IMR-90 (cell line): ENCODE measurements around the gene GSE1. TPM values are rescaled to one million over a fixed set of nuclear protein-coding genes. Genes with fewer than 3 reads are reported as not detected.

Experiments used
- ATAC-seq: fragments of 200-7000 bp; cut with Tn5 transposase; 2 replicates; pipeline ENCODE4 v1.9.1; 2020; ENCODE audit warnings: low read depth, mild to moderate bottlenecking, moderate library complexity
- BruUV-seq: library from RNA; stranded (reverse); fragments of 400-500 nt; replicated peaks from 2 replicates; lab custom pipeline; 2021; lab: Mats Ljungman, UMichigan
- CTCF ChIA-PET: fragments of 300-600 bp; formaldehyde crosslinking; extraction: SDS; loops from one replicate; lab custom pipeline; 2021; ENCODE audit warnings: antibody characterized with exemption; lab: Yijun Ruan, JAX
- POLR2A ChIA-PET: fragments of 300-600 bp; sonication (Branson Sonifier 250); formaldehyde crosslinking; loops from one replicate; lab custom pipeline; 2022; ENCODE audit warnings: antibody characterized with exemption; ENCODE audit not compliant: unreplicated experiment; lab: Charles Lee
- DNase-seq: peaks from one replicate; pipeline ENCODE4 v3.0.0; 2013
- H2AFZ ChIP-seq: replicated peaks from 2 replicates; pipeline ENCODE3; 2013; ENCODE audit warnings: low read length, mild to moderate bottlenecking; ENCODE audit not compliant: poor library complexity
- H2AK5ac ChIP-seq: 2 replicates; pipeline ENCODE4 v1.6.1; 2013; ENCODE audit warnings: low read depth, low read length, inconsistent platforms
- H2AK9ac ChIP-seq: replicated peaks from 2 replicates; pipeline ENCODE3; 2013; ENCODE audit warnings: mild to moderate bottlenecking, low read depth, low read length, moderate library complexity; ENCODE audit not compliant: poor library complexity
- H2BK120ac ChIP-seq: 2 replicates; pipeline ENCODE4 v1.6.1; 2013; ENCODE audit warnings: low read depth, low read length, inconsistent platforms
- H2BK15ac ChIP-seq: 3 replicates; pipeline ENCODE4 v1.6.1; 2013; ENCODE audit warnings: low read depth, low read length, inconsistent platforms
- H2BK20ac ChIP-seq: 2 replicates; pipeline ENCODE4 v1.6.1; 2013; ENCODE audit warnings: low read depth, mild to moderate bottlenecking, inconsistent platforms, low read length, moderate library complexity
- H2BK5ac ChIP-seq: 2 replicates; pipeline ENCODE4 v1.6.1; 2013; ENCODE audit warnings: mild to moderate bottlenecking, low read depth, low read length, inconsistent platforms; ENCODE audit not compliant: poor library complexity, severe bottlenecking
- H3K14ac ChIP-seq: replicated peaks from 2 replicates; pipeline ENCODE4 v1.6.1; 2013; ENCODE audit warnings: low read depth, low read length, inconsistent platforms
- H3K18ac ChIP-seq: 2 replicates; pipeline ENCODE4 v1.6.1; 2013; ENCODE audit warnings: low read depth, low read length, control low read depth
- H3K23ac ChIP-seq: 2 replicates; pipeline ENCODE4 v1.6.1; 2013; ENCODE audit warnings: low read depth, low read length, inconsistent platforms
- H3K27ac ChIP-seq: 2 replicates; pipeline ENCODE4 v1.5.1; 2013; ENCODE audit warnings: mild to moderate bottlenecking, control low read depth, low read length; ENCODE audit not compliant: insufficient read depth
- H3K27me3 ChIP-seq: 2 replicates; pipeline ENCODE4 v1.6.1; 2013; ENCODE audit warnings: low read length; ENCODE audit not compliant: control insufficient read depth, insufficient read depth
- H3K36me3 ChIP-seq: 2 replicates; pipeline ENCODE4 v1.6.1; 2013; ENCODE audit warnings: low read length, mixed read lengths; ENCODE audit not compliant: control insufficient read depth, insufficient read depth
- H3K4ac ChIP-seq: 2 replicates; pipeline ENCODE4 v1.6.1; 2013; ENCODE audit warnings: low read depth, low read length, inconsistent platforms
- H3K4me1 ChIP-seq: 2 replicates; pipeline ENCODE4 v1.6.1; 2013; ENCODE audit warnings: low read length, mixed read lengths; ENCODE audit not compliant: control insufficient read depth, insufficient read depth
- H3K4me2 ChIP-seq: 2 replicates; pipeline ENCODE4 v1.6.1; 2013; ENCODE audit warnings: low read depth, mild to moderate bottlenecking, control low read depth, low read length, moderate library complexity
- H3K4me3 ChIP-seq: 2 replicates; pipeline ENCODE4 v1.5.1; 2013; ENCODE audit warnings: low read depth, mild to moderate bottlenecking, control low read depth, low read length, moderate library complexity; ENCODE audit not compliant: insufficient read depth
- H3K56ac ChIP-seq: 2 replicates; pipeline ENCODE4 v1.6.1; 2013; ENCODE audit warnings: low read length, inconsistent platforms; ENCODE audit not compliant: insufficient read depth; ENCODE audit errors: extremely low read depth
- H3K79me1 ChIP-seq, 2 experiments: 2 replicates each; pipeline ENCODE4 v1.6.1; 2013; ENCODE audit warnings: low read length in 2 of 2, inconsistent platforms in 1 of 2, low read depth in 1 of 2
- H3K9ac ChIP-seq: 2 replicates; pipeline ENCODE4 v1.6.1; 2013; ENCODE audit warnings: low read depth, low read length, control low read depth
- H3K9me1 ChIP-seq: 2 replicates; pipeline ENCODE4 v1.6.1; 2013; ENCODE audit warnings: low read length, inconsistent platforms; ENCODE audit not compliant: insufficient read depth
- H3K9me3 ChIP-seq: 2 replicates; pipeline ENCODE4 v1.6.1; 2013; ENCODE audit warnings: low read length; ENCODE audit not compliant: control insufficient read depth, insufficient read depth
- H4K20me1 ChIP-seq: 2 replicates; pipeline ENCODE4 v1.6.1; 2013; ENCODE audit warnings: low read length, inconsistent platforms; ENCODE audit not compliant: insufficient read depth
- H4K5ac ChIP-seq: 2 replicates; pipeline ENCODE4 v1.6.1; 2013; ENCODE audit warnings: mild to moderate bottlenecking, low read depth, low read length, control low read depth
- H4K8ac ChIP-seq, 2 experiments: 2 replicates each; pipeline ENCODE4 v1.6.1; 2013; ENCODE audit warnings: low read depth in 2 of 2, low read length in 2 of 2, control low read depth in 1 of 2, inconsistent platforms in 1 of 2
- H4K91ac ChIP-seq: 2 replicates; pipeline ENCODE4 v1.6.1; 2013; ENCODE audit warnings: low read depth, low read length, inconsistent platforms; ENCODE audit not compliant: insufficient read depth
- BHLHE40 ChIP-seq: fragments of 150-350 bp; IDR thresholded peaks from 2 replicates; pipeline ENCODE4 v1.6.1; 2016; ENCODE audit warnings: mild to moderate bottlenecking, low read depth, low read length
- CEBPB ChIP-seq: IDR thresholded peaks from 2 replicates; pipeline ENCODE4 v1.6.1; 2012; ENCODE audit warnings: low read depth, low read length, improper control_type of control experiment
- CHD1 ChIP-seq: IDR thresholded peaks from 2 replicates; pipeline ENCODE4 v1.6.1; 2012; ENCODE audit warnings: low read depth, low read length, improper control_type of control experiment
- CTCF ChIP-seq: conservative IDR thresholded peaks from 2 replicates; pipeline ENCODE4 v1.5.1; 2012; ENCODE audit warnings: mild to moderate bottlenecking, low read depth, low read length, improper control_type of control experiment
- ELK1 ChIP-seq: fragments of 150-350 bp; IDR thresholded peaks from 2 replicates; pipeline ENCODE4 v1.6.1; 2016; ENCODE audit warnings: low read depth, mild to moderate bottlenecking, low read length, moderate library complexity, borderline replicate concordance
- FOS ChIP-seq: fragments of 150-350 bp; IDR thresholded peaks from 2 replicates; pipeline ENCODE4 v1.6.1; 2016; ENCODE audit warnings: low read depth, low read length
- MAFK ChIP-seq: IDR thresholded peaks from 2 replicates; pipeline ENCODE4 v1.6.1; 2012; ENCODE audit warnings: low read depth, low read length, improper control_type of control experiment
- MAZ ChIP-seq: IDR thresholded peaks from 2 replicates; pipeline ENCODE4 v1.6.1; 2012; ENCODE audit warnings: low read depth, mild to moderate bottlenecking, low read length, improper control_type of control experiment, moderate library complexity, borderline replicate concordance
- MXI1 ChIP-seq: IDR thresholded peaks from 2 replicates; pipeline ENCODE4 v1.6.1; 2012; ENCODE audit warnings: low read depth, mild to moderate bottlenecking, low read length, moderate library complexity, borderline replicate concordance
- NFE2L2 ChIP-seq: fragments of 150-350 bp; IDR thresholded peaks from 2 replicates; pipeline ENCODE4 v1.6.1; 2016; ENCODE audit warnings: low read depth, mild to moderate bottlenecking, low read length
- POLR2A ChIP-seq: IDR thresholded peaks from 2 replicates; pipeline ENCODE4 v1.6.1; 2012; ENCODE audit warnings: mild to moderate bottlenecking, low read depth, low read length
- RAD21 ChIP-seq: IDR thresholded peaks from 2 replicates; pipeline ENCODE4 v1.6.1; 2012; ENCODE audit warnings: low read length, improper control_type of control experiment
- RCOR1 ChIP-seq: IDR thresholded peaks from 2 replicates; pipeline ENCODE4 v1.6.1; 2012; ENCODE audit warnings: mild to moderate bottlenecking, low read length, improper control_type of control experiment; ENCODE audit not compliant: insufficient replicate concordance
- RFX5 ChIP-seq: IDR thresholded peaks from 2 replicates; pipeline ENCODE4 v1.8.0; 2012; ENCODE audit warnings: low read depth, mild to moderate bottlenecking, low read length, moderate library complexity
- SMC3 ChIP-seq: fragments of 150-350 bp; IDR thresholded peaks from 2 replicates; pipeline ENCODE4 v1.6.1; 2016; ENCODE audit warnings: low read depth, mild to moderate bottlenecking, antibody characterized with exemption, low read length, moderate library complexity
- USF2 ChIP-seq: fragments of 150-350 bp; IDR thresholded peaks from 2 replicates; pipeline ENCODE4 v1.6.1; 2017; ENCODE audit warnings: mild to moderate bottlenecking, antibody characterized with exemption, low read length, low read depth
- WGBS, 2 experiments: methylation state at CpG; one replicate each; pipeline versions ENCODE4 v1.1.5 to v1.1.7; 2013; ENCODE audit warnings: missing lambda C conversion rate in 2 of 2; ENCODE audit not compliant: insufficient read length in 1 of 2; ENCODE audit errors: extremely low coverage in 2 of 2; 5-methylcytosine and 5-hydroxymethylcytosine counted together
- dilution Hi-C: fragments of 300-500 bp; cut with HindIII; formaldehyde crosslinking; loops from one replicate; pipeline ENCODE4 v1.14.3; 2018; ENCODE audit warnings: low sequenced_read_pairs; ENCODE audit not compliant: unreplicated experiment
- in situ Hi-C: fragments of 300-500 bp; cut with MboI; formaldehyde crosslinking; loops from 3 replicates; pipeline ENCODE4 v1.14.3; 2019; ENCODE audit warnings: low sequenced_read_pairs, inconsistent platforms, mixed read lengths
- intact Hi-C: fragments of 100-400 bp; cut with micrococcal nuclease; formaldehyde crosslinking; loops from 2 replicates; pipeline ENCODE4 v1.10.0; 2022
- polyA plus RNA-seq, 3 experiments: library from polyadenylated mRNA; depleted of rRNA; stranded (reverse); fragments of >200 nt; gene quantifications; 2 replicates each; pipeline ENCODE4 v1.2.3, GENCODE V29; 2012; ENCODE audit warnings: low replicate concordance in 1 of 3
- total RNA-seq: library from RNA; depleted of rRNA; stranded (reverse); fragments of >200 nt; gene quantifications from 2 replicates; pipeline ENCODE4 v1.2.3, GENCODE V29; 2012

Gene GSE1
- total and polyA plus RNA-seq, 2 of the 4 experiments (the other 2 are of a cell fraction) = 14.9 to 25.5 TPM

DNA sequence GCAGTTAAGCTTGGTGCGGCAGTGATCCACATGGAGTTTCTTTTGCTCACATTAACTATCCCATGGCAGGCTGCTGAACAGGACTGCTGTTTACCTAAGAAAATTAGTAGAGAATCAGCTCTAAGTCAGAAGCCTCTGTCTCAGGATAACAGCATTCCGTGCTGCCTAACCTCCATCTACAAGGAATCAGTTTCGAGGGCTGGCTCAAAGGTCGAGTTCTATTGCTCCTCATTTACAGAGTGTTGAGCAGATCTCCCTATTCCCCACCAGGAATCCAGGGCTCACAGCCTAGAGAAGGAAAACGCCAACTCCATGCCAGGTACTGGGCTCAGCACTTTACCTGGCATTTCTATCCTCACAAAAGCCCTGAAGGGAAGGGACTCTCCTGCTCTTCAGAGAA lies 65.7 kb downstream of the GSE1 start:
- CTCF ChIA-PET = no interaction called here
- no peaks in the 10 kb centered on the region for H3K9me3 ChIP-seq

More for the DNA sequence above, 65.7 kb downstream of the GSE1 start:
- Histone ChIP-seq H3K14ac (no peak overlapping the region), H2BK15ac (no peak overlapping the region), H3K4me3 (no peak overlapping the region), H4K5ac (no peak overlapping the region), H3K56ac (no peak overlapping the region), H3K79me1 (peaks cover 7 to 30% of the 10 kb centered on the region in 2 experiments; a peak in 3 of 4 replicates), H3K18ac (no peak overlapping the region), H2BK120ac (no peak overlapping the region), H3K36me3 (peaks cover 22% of the 10 kb centered on the region), H3K27ac (no peak overlapping the region), H3K27me3 (no peaks in the 10 kb centered on the region), H4K8ac (no peak overlapping the region), H2BK20ac (no peak overlapping the region), H3K23ac (no peak overlapping the region), H3K4me1 (peaks cover 7% of the 10 kb centered on the region), H3K4ac (no peak overlapping the region), H4K20me1 (peaks cover 18% of the 10 kb centered on the region), H2AK5ac (no peak overlapping the region), H3K4me2 (no peak overlapping the region), H2BK5ac (no peak overlapping the region), H2AFZ (no peak overlapping the region), H3K9ac (no peak overlapping the region), H4K91ac (no peak overlapping the region), H3K9me1 (peaks cover 5% of the 10 kb centered on the region), H2AK9ac (no peak overlapping the region)
- no peak for TF ChIP-seq NFE2L2
- no peak for TF ChIP-seq CHD1
- no peak for TF ChIP-seq BHLHE40
- no peak for TF ChIP-seq RCOR1
- no peak for TF ChIP-seq RFX5
- no peak for TF ChIP-seq SMC3
- TF ChIP-seq POLR2A = no peak
- no peak for TF ChIP-seq MAFK
- TF ChIP-seq ELK1 = no peak
- TF ChIP-seq CTCF = no peak
- no peak for TF ChIP-seq MXI1
- no peak for TF ChIP-seq RAD21
- TF ChIP-seq USF2 = no peak
- TF ChIP-seq FOS = no peak
- TF ChIP-seq CEBPB = no peak
- no peak for TF ChIP-seq MAZ
- ATAC-seq (no peak), DNase-seq (no peak)
- dilution Hi-C loops (no loop called here), intact Hi-C loops (loop anchor here (5.0 kb wide), 1 partner anchor 118 kb away; the partner anchor contains the start of genes COX4I1 and EMC8), in situ Hi-C loops (no loop called here)
- no CpG with 5 or more reads among the region's 5 CpGs for WGBS, 2 experiments
- POLR2A ChIA-PET = no interaction called here
- BruUV-seq = no TSS peak
